HK-2 (cell line): Measurements from ENCODE around the gene TMEM106A.
"Not testable (repeated sequence)": the region's sequence is repeated elsewhere in the genome, so short reads cannot be mapped to it uniquely, and the experiment has no call there.

ENCODE experiments used
- DNase-seq: peaks from one replicate; pipeline ENCODE4 v3.0.0-alpha.2; 2018; ENCODE audit not compliant: unreplicated experiment

TMEM106A gene

DNA sequence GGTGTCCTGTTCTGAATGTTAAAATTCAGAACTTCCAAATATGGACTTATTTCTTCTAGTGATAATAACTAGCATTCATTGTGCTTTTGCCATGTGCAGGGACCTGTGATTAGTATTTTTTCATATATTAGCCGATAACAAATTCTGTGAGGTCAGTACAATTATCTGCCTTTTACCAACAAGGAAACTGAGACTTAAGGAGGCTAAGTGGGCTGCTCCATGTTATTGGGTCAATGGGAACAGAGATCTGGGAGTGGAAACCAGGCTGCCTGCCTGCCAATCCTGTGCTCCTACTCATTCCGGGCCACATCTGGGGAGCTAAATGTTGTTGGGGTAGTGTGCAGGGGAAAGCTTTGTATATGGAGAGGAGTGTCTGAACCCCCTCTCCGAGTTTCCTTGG is 3.7 kb downstream of the TMEM106A start:
- DNase-seq, result no peak

DNA sequence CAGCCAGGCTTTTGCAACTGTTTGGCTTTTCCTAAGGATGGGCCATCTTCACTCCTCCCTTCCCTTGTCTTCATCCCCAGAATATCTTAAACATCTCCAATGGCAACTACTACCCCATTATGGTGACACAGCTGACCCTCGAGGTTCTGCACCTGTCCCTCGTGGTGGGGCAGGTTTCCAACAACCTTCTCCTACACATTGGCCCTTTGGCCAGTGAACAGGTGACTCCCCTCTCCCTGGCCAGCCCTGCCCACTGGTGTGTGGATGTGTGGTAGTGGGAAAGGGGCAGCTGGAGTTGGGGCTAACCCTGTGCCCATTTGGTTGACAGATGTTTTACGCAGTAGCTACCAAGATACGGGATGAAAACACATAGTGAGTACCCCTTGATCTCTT is 4.7 kb downstream of the TMEM106A start:
- DNase-seq, result no peak

DNA sequence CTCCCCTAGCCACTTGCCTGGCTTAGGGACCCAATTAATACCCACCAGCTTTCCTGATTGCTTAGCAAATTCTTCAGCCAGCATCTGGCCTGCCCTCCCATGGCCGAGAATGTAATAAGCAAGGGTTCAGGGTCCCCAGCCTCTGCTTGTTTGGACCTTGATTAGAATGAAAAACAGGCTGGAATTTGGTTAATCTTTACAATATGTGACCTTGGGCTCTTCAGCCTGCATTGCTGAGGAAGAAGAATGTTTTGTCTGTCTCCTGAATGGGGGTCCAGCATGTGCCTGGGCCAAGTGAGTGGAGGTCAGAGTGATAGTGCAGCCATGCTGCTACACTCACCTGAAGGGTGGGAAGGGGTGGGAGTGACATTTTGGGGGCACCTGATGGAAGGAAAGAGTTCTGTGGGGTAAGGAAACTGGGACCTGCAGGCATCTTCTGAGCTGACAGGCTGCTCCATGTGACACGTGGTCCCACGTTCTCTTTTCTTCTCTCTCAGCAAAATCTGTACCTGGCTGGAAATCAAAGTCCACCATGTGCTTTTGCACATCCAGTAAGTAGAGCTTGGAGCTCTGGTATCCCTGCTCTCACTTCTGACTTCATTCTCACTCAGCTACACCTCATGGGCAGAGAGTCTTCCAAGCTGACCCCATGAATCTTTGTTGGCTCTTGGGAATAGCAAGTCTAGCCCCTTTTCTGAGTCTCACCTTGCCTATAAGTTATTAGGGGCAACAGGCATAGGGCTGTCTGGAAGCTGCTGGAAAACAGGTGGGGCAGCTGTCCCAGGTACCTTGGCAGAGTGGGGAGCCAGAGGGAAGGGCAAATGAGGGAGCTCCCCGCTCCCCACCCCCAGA is 5.3 kb downstream of the TMEM106A start:
- no peak for DNase-seq

DNA sequence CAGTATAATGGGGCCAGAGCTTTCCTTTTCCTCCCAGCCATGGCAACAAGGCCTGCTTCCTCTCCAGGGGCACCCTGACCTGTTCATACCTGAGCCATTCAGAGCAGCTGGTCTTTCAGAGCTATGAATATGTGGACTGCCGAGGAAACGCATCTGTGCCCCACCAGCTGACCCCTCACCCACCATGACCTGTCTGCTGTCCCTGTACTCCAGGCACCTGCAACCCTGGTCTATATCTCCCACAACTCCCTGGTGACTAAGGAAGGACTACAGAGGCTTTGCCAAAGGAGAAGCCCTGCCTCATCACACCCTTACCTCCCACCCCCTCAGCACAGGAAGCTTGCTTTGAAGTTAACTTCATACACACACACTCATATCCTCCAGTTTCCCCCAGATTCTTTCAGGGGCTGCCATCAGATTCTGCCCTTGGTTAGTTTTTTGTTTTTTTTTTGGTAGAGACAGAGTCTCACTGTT is 6.0 kb downstream of the TMEM106A start:
- no peak for DNase-seq

DNA sequence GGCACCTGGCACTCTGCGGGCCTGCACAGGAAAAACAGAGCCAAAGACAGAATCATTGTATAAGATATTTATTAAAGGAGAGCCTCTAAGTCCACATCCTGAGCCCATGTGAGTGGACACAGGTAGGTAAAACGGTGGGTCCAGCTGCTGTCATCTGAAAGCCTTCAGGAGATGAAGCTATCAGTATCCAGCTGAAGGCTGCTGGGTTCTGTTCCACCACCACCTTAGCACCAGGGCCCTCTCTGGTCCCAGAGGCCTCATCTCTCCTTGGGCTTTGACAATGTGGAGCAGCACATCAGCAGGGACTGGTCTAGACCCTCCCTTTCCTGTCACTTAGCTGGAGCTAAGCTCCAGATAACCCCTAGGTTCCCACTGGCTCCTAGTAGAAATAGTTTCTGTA is 7.3 kb downstream of the TMEM106A start:
- DNase-seq, result no peak

DNA sequence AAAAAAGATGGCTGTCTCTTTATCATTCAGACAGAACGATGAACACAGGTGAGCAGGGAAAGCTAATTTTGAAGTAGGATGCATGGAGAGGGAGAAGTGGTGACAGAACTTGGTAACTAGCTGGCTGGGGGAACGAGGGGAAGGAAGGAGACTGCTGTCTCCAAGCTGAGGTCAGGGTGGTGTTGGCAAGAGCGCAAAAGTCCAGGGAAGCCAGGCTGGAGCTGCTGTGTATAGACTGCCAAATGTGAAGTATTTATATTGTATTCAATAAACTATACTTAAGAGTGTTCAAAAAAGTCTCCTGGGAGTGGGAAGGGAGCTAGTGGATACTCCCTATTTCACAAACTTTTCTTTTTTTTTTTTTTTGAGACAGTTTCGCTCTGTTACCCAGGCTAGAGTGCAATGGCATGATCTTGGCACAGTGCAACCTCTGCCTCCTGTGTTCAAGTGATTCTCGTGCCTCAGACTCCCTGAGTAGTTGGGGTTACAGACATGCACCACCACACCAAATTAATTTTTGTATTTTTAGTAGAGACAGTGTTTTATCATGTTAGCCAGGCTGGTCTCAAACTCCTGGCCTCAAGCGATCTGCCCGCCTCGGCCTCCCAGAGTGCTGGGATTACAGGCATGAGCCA is 8.2 kb downstream of the TMEM106A start:
- DNase-seq, result no peak

DNA sequence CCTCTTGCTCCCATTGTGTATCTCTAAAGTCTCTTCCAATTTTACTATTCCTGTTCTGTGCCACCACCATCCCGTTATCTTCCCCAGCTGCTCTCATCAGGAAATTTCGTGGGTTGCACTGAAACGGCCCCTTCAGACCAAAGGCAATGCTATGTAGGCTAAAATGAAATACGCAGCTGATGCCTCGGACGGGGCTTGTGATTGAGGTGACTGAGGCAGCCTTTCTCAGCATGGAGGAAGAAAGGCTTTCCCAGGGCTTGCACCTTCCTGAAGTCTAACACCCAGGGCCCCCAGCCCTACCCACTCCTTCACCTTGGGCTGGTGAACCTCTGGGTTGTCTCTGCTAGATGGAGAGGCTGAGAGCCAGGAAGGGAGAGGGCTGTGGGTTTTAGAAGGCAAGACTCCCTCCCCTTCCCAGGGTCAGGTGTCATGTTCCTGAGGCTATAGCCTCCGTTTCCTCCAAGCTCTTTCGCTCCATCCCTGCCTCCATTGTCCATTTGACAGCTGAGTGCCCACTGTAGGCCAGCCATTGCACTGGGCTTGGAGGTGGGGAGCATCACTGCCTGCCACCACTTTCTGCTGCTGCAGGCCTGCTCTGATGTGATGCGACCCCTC is 8.9 kb downstream of the TMEM106A start:
- no peak for DNase-seq

DNA sequence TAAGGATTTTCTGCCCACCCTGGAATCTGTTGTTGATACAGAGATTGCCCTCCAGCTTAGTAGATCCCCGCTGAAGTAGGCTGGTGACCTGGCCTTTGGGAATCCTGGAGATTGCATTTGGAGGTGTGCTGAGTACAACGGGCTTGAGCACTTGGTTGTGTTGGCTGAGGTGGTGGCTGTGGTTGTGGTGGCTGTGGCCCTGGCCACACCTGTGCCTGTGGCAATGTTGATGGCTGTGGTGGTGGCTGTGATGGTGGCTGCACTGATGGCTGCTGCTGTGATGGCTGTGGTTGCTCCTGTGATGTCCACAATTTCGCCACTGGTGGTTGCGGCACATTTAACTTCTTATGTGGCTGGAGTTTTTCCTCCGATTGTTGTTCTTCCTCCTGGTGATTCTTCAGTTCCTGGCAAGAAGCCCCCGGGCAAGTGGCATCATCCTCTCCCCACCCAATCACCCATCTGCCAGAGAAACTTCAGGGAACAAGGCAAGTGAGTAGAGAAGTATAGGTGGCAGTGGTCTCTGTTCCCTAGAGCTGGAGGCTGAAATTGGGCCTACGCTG is 12.6 kb downstream of the TMEM106A start:
- DNase-seq, result no peak

DNA sequence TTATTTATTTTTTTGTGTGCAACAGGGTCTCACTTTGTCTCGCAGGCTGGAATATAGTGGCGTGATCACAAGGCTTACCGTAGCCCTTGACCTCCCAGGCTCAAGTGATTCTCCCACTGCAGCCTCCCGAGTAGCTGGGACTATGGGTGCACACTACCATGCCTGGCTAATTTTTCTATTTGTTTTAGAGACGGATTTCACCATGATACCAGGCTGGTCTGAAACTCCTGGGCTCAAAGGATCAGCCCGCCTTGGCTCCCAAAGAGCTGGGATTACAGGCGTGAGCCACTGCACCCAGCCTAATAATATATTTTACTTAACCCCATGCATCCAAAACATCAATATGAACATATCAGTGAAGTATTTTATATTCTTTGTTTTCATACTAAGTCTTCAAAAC is 14.7 kb downstream of the TMEM106A start:
- no peak for DNase-seq

DNA sequence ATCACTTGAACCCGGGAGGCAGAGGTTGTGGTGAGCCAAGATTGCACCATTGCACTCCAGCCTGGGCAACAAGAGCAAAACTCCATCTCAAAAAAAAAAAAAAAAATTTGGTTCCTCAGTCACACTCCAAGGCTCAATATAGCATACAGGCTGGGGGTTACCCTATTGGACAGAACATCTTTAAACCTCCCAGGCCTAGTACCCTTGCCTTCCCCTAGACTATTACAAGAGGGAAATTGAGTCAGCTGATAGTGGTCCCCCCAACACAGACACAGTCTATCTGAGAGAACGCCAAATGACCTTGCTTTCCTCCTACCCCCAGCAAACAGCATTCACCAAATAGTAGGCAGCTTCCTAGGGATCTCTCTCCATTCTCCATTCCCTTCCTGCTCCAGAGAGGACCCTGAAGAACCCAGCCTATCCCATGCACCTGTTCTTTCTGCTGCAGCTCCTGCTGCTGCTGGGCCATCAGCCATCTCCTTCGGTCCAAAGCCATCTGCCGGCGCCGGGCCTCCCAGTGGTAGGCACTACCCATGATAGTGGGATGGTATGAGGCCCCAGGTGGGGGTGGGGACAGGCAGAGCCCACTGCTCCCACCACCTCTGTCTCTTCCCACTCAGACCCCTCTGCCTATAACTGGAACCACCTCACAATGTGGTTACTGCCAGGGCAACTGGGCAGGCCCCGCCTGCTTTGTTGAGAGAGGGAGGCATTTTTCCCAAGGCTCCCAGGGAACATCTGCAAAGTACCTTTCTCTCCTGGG is 16.5 kb downstream of the TMEM106A start, which contains the start of gene CCDC200:
CCDC200 (minus strand) TSS at position 604 of the 763 bp plus-strand sequence; CDS start at position 535, 69 bp downstream.
- DNase-seq, result not testable (repeated sequence)

DNA sequence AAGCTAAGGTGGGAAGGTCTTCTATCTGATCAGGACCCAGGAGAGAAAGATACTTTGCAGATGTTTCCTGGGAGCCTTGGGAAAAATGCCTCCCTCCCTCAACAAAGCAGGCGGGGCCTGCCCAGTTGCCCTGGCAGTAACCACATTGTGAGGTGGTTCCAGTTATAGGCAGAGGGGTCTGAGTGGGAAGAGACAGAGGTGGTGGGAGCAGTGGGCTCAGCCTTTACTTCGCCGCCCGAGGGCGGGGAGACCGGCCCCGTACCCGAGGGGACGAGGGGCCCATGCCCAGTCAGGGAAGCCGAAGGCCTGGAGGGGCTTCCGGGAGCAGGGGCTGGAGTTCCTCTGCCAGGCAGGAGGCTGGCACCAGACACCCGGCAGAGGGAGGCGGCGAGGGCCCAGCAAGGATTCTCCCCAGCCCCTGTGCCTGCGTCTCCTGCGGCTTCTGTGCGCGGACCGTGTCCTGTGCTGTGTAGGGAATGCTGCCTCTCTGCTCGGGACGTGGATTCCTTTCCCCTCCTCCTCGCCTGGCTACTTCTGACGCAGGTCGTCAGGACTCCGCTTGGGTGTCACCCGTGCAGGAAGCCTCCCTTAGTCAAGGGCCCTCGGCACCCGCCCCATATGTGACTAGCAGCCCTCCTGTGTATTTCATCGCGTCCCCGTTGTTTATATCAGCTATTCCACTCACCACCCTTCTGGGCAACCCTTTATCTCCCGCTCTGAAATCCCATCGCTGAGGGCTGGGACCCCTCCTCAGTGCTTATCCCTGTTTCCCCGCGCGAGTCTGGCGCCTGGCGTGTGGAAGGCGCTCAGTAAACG is 19.7 kb downstream of the TMEM106A start:
- DNase-seq, result not testable (repeated sequence)

DNA sequence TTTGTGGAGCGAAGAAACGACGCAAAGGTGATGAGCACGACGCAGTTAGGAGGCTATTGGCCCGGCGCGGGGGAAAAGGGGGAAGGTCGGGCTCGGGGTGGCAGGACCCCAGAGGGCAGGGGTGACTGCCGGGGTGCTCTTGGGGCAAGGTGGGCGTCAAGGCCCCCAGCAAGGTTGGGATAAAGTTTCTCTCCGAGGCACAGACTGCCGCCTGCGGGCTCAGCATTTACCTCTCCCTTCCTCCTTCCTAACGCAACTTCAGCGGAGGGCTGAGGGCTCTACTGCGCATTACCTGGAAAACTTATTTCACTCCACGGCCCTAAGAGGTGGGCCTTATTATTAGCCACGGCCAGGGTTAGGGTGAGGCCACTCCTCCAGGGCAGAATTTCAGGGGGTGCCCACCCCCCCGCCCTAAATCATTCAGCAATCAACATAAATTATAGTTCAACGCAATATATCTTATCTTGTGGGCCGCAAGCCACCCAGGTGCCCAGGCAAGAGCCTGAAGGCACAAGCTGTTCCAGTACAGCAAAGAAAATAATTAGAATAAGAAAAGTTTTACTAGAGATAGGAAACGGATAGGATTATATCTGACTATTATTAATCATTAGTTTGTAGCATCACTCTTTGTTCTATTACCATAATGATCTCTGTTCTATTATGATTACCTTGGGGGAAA is 20.5 kb downstream of the TMEM106A start:
- DNase-seq, result not testable (repeated sequence)

DNA sequence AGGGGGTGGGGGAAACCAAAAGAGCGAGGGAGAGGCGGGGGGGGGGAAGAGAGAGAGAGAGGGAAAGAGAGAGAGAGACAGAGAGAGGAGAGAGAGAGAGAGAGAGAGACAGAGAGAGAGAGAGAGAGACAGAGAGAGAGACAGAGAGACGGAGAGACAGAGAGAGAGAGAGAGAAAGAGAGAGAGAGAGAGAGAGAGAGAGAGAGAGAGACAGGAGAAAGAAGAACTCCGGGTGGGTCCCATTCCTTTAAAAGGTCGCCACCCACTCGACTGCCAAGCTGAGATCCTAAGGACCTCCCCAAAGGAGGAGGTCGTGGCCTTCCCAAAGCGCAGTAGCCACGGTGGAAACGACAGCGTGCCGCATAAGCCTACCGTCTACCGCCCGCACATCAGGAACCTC is 21.6 kb downstream of the TMEM106A start:
- not testable (repeated sequence) for DNase-seq

DNA sequence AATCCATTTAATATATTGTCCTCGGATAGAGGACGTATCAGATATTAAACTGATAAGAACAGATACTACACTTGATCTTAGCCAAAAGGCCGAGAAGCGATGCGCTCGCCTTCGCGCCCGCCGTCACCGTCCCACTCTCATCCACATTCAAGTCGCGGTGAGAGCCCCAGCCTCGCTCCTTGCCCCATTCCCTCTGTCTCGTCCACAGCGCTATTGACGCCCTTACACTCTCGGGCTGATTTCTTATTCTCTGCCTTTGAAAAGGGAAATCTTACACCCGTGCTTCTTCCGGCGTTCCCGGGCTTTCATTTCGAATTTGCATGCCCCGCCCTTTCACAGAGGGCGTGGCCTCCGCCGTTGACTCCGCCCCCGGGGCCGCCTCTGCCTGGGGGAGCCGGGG is 22.2 kb downstream of the TMEM106A start, which contains the start of gene RNU2-1:
RNU2-1 (minus strand) TSS at position 101 of the 400 bp plus-strand sequence.
- DNase-seq, result not testable (repeated sequence)

DNA sequence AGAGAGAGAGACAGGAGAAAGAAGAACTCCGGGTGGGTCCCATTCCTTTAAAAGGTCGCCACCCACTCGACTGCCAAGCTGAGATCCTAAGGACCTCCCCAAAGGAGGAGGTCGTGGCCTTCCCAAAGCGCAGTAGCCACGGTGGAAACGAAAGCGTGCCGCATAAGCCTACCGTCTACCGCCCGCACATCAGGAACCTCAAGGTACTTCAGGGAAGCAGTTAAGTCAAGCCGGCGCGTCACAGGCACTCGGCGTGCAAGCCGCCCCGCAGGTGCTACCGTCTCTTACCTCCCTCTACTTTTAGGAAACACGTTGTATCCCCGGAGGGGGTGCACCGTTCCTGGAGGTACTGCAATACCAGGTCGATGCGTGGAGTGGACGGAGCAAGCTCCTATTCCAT is 27.9 kb downstream of the TMEM106A start:
- DNase-seq, result not testable (repeated sequence)

DNA sequence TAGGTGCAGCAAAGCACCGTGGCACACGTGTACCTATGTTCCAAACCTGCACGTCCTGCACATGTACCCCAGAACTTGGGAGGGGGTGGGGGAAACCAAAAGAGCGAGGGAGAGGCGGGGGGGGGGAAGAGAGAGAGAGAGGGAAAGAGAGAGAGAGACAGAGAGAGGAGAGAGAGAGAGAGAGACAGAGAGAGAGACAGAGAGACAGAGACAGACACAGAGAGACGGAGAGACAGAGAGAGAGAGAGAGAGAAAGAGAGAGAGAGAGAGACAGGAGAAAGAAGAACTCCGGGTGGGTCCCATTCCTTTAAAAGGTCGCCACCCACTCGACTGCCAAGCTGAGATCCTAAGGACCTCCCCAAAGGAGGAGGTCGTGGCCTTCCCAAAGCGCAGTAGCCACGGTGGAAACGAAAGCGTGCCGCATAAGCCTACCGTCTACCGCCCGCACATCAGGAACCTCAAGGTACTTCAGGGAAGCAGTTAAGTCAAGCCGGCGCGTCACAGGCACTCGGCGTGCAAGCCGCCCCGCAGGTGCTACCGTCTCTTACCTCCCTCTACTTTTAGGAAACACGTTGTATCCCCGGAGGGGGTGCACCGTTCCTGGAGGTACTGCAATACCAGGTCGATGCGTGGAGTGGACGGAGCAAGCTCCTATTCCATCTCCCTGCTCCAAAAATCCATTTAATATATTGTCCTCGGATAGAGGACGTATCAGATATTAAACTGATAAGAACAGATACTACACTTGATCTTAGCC is 29.1 kb downstream of the TMEM106A start:
- not testable (repeated sequence) for DNase-seq

DNA sequence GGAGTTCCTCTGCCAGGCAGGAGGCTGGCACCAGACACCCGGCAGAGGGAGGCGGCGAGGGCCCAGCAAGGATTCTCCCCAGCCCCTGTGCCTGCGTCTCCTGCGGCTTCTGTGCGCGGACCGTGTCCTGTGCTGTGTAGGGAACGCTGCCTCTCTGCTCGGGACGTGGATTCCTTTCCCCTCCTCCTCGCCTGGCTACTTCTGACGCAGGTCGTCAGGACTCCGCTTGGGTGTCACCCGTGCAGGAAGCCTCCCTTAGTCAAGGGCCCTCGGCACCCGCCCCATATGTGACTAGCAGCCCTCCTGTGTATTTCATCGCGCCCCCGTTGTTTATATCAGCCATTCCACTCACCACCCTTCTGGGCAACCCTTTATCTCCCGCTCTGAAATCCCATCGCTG is 34.8 kb downstream of the TMEM106A start:
- not testable (repeated sequence) for DNase-seq
